Small intestine (tissue), 7 donors: ENCODE measurements around the gene ABCA12. TPM values are rescaled to one million over a fixed set of nuclear protein-coding genes. Genes with fewer than 3 reads are reported as not detected.

Experiments
- DNase-seq, 2 donors: peaks; one replicate each; pipeline versions ENCODE4 v3.0.0 to v3.0.0-alpha.2; 2013
- FAIRE-seq: peaks from 2 replicates; lab custom pipeline; 2012; peaks lifted over from hg19 to GRCh38; lab: Jason Lieb, UNC
- H3K27ac ChIP-seq, 3 donors: one replicate each; pipeline ENCODE4 v1.5.1; 2013; ENCODE audit warnings: low read length in 2 of 3, mild to moderate bottlenecking in 2 of 3, control low read depth in 1 of 3, inconsistent platforms in 1 of 3, low read depth in 1 of 3, moderate library complexity in 1 of 3
- H3K27me3 ChIP-seq, 3 donors: one replicate each; pipeline ENCODE4 v1.6.1; 2013; ENCODE audit warnings: low read length in 3 of 3, inconsistent platforms in 1 of 3; ENCODE audit not compliant: control insufficient read depth in 3 of 3, insufficient read depth in 3 of 3
- H3K36me3 ChIP-seq, 3 donors: one replicate each; pipeline ENCODE4 v1.6.1; 2013; ENCODE audit warnings: low read length in 3 of 3, inconsistent platforms in 1 of 3, low read depth in 1 of 3, mild to moderate bottlenecking in 1 of 3, moderate library complexity in 1 of 3; ENCODE audit not compliant: control insufficient read depth in 3 of 3, insufficient read depth in 2 of 3
- H3K4me1 ChIP-seq, 3 donors: one replicate each; pipeline ENCODE4 v1.6.1; 2013; ENCODE audit warnings: low read length in 2 of 3, inconsistent platforms in 1 of 3, low read depth in 1 of 3, mild to moderate bottlenecking in 1 of 3, moderate library complexity in 1 of 3; ENCODE audit not compliant: control insufficient read depth in 3 of 3, insufficient read depth in 2 of 3
- H3K4me3 ChIP-seq, 3 donors: one replicate each; pipeline ENCODE4 v1.5.1; 2013; ENCODE audit warnings: low read length in 3 of 3, control low read depth in 1 of 3, inconsistent platforms in 1 of 3, low read depth in 1 of 3, mild to moderate bottlenecking in 1 of 3, moderate library complexity in 1 of 3
- H3K9me3 ChIP-seq, 2 donors: one replicate each; pipeline ENCODE4 v1.6.1; 2013; ENCODE audit warnings: low read depth in 1 of 2, low read length in 1 of 2; ENCODE audit not compliant: control insufficient read depth in 2 of 2, insufficient read depth in 1 of 2
- WGBS, 3 donors: extraction: QIAGEN DNeasy Blood & Tissue Kit; methylation state at CpG; one replicate each; pipeline ENCODE4 v1.1.7; 2013; 5-methylcytosine and 5-hydroxymethylcytosine counted together
- polyA plus RNA-seq, 4 donors: library from polyadenylated mRNA; stranded (reverse) in 3 of 4; unstranded in 1 of 4; fragments of 200-250 nt in 3 of 4; fragments of 120-200 nt in 1 of 4; gene quantifications; one replicate each; pipeline versions ENCODE4 v1.2.1 to v1.2.3, GENCODE V29; 2013
- donor health status: healthy with polysubstance abuse.
- donor health status: control.
- donor health status: control.
- donor health status: Bipolar disorder and iron deficiency.
- donor health status: healthy.

ABCA12 gene
- polyA plus RNA-seq, 4 donors: under 0.01 to 0.03 TPM; not detected in 2

DNA sequence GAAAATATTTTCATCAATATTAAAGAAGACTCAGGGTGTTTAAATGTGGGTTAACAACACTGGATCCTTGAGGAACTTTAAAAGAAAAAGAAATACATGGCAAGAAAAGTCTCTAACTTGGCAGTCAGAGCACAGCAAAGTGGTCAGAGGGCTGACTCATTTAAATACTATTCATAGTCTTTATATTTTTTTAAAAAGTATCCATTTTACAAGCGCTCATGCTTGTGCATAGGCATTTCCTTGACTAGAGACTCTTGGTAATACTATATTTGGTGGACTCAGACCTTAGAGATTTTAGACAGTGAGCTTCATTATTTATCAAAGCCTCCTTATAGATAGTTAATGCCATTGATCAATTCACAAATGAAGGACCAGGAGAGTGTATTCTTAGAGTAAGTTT is 110.2 kb downstream of the ABCA12 start:
- Histone ChIP-seq H3K36me3 (no peaks in the 10 kb centered on the region), H3K27ac (no peak overlapping the region), H3K9me3 (no peaks in the 10 kb centered on the region), H3K27me3 (no peaks in the 10 kb centered on the region), H3K4me3 (no peak overlapping the region), H3K4me1 (no peaks in the 10 kb centered on the region)
- 77 to 86% (median 85%) methylated on average over 1 of the region's 1 CpG for WGBS, 3 donors
- FAIRE-seq (no peak), DNase-seq (no peak)

GRCh38 chr2:215027779-215028178 is 110.6 kb downstream of the ABCA12 start:
- WGBS, 3 donors: 46 to 51% (median 47%) methylated on average over 2 of the region's 2 CpGs
- no peak for FAIRE-seq

GRCh38 chr2:215022910-215023309 is 115.5 kb downstream of the ABCA12 start:
- Histone ChIP-seq H3K4me1 (no peaks in the 10 kb centered on the region), H3K4me3 (no peak overlapping the region), H3K9me3 (no peaks in the 10 kb centered on the region), H3K27me3 (no peaks in the 10 kb centered on the region), H3K27ac (no peak overlapping the region), H3K36me3 (no peaks in the 10 kb centered on the region)
- WGBS, 3 donors: 81 to 92% (median 89%) methylated on average over 2 of the region's 2 CpGs
- DNase-seq: no peak
- FAIRE-seq: no peak

More at GRCh38 chr2:215027779-215028178, 110.6 kb downstream of the ABCA12 start:
- DNase-seq: no peak
- no peaks in the 10 kb centered on the region for H3K36me3 ChIP-seq
- H3K4me1 ChIP-seq: no peaks in the 10 kb centered on the region
- no peak overlapping the region for H3K4me3 ChIP-seq
- H3K27me3 ChIP-seq: no peaks in the 10 kb centered on the region
- no peaks in the 10 kb centered on the region for H3K9me3 ChIP-seq
- no peak overlapping the region for H3K27ac ChIP-seq

GRCh38 chr2:215022418-215022817 is 116.0 kb downstream of the ABCA12 start:
- H3K36me3 ChIP-seq: no peaks in the 10 kb centered on the region
- FAIRE-seq (no peak), DNase-seq (no peak)
- H3K4me3 ChIP-seq: no peak overlapping the region
- no peaks in the 10 kb centered on the region for H3K27me3 ChIP-seq
- H3K27ac ChIP-seq: no peak overlapping the region
- WGBS, 3 donors: 50 to 55% (median 51%) methylated on average over 3 of the region's 3 CpGs
- H3K4me1 ChIP-seq: no peaks in the 10 kb centered on the region
- no peaks in the 10 kb centered on the region for H3K9me3 ChIP-seq

DNA sequence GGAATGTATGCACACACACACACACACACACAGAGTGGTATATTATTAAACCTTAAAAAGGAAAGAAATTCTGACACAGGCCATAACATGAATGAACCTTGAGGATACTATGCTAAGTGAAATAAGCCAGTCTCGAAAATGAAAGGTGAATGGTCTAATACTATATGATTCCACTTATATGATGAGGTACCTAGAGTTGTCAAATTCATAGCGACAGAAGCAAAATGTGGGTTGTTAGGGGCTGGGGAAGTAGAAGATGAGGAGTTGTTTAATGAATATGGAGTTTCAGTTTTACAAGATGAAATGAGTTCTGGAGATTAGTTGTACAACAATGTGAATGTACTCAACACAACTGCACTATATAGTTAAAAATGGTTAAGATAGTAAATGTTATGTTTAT is 118.1 kb downstream of the ABCA12 start:
- no peak for FAIRE-seq
- no peaks in the 10 kb centered on the region for H3K9me3 ChIP-seq
- H3K4me1 ChIP-seq: no peaks in the 10 kb centered on the region
- no peaks in the 10 kb centered on the region for H3K36me3 ChIP-seq
- no peak for DNase-seq
- H3K4me3 ChIP-seq: no peak overlapping the region
- no peaks in the 10 kb centered on the region for H3K27me3 ChIP-seq
- WGBS, 3 donors: 35 to 44% (median 38%) methylated on average over 2 of the region's 2 CpGs
- no peak overlapping the region for H3K27ac ChIP-seq

GRCh38 chr2:215019521-215020145 is 118.8 kb downstream of the ABCA12 start:
- H3K27ac ChIP-seq: no peak overlapping the region
- H3K36me3 ChIP-seq: no peaks in the 10 kb centered on the region
- WGBS, 3 donors: 80 to 88% (median 86%) methylated on average over 8 of the region's 8 CpGs
- no peaks in the 10 kb centered on the region for H3K4me1 ChIP-seq
- no peak for DNase-seq
- no peak overlapping the region for H3K4me3 ChIP-seq
- no peaks in the 10 kb centered on the region for H3K9me3 ChIP-seq
- FAIRE-seq: no peak
- no peaks in the 10 kb centered on the region for H3K27me3 ChIP-seq

DNA sequence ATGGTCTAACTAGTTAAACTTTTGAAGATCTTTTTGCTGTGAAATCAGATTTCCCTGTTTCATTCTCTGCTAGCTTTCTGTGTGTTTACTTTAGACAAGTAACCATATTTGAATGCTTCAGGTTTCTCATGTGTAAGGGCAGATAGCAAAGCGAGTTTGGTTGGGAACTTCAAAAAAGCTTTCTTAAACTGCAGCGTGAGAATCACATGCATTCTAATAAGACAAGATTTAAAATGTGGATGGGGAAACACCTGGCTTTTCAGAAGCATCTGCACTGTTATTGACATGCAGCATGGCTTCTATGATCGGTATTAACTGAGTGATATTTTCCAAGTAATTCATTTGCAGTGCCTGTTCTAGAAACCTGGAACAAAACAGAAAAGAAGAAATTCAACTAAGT is 119.3 kb downstream of the ABCA12 start:
- Histone ChIP-seq H3K27ac (no peak overlapping the region), H3K27me3 (no peaks in the 10 kb centered on the region), H3K9me3 (no peaks in the 10 kb centered on the region), H3K4me1 (no peaks in the 10 kb centered on the region), H3K4me3 (no peak overlapping the region), H3K36me3 (no peaks in the 10 kb centered on the region)
- 63 to 81% (median 69%) methylated on average over 3 of the region's 3 CpGs for WGBS, 3 donors
- FAIRE-seq: no peak
- DNase-seq: no peak

- 85 to 90% (median 90%) methylated on average over 3 of the region's 3 CpGs for WGBS, 3 donors
- Histone ChIP-seq H3K4me1 (no peaks in the 10 kb centered on the region), H3K27me3 (no peaks in the 10 kb centered on the region), H3K9me3 (no peaks in the 10 kb centered on the region), H3K4me3 (no peak overlapping the region), H3K27ac (no peak overlapping the region), H3K36me3 (no peaks in the 10 kb centered on the region)
- no peak for FAIRE-seq
- DNase-seq: no peak
Measured at GRCh38 chr2:215015421-215015820, 123.0 kb downstream of the ABCA12 start.

DNA sequence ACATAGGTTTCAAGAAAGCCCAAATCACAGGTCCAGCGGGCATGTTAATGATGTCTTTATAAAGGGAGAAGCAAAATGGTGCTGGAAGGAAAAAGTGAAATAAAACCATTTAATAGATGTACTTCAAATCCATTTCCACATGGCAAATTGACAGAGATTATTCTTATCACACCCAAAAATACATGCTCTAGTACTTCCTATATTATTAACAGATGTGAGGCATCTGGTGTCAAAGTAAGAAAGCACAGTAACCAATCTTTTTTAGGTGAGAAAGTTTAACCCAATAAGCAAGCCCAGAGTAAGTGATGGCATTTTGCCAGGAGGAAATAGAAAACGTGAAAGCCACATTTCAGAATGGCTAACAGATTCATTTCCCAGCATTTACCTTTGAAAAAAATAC is 128.0 kb downstream of the ABCA12 start:
- Histone ChIP-seq H3K4me1 (no peaks in the 10 kb centered on the region), H3K36me3 (no peaks in the 10 kb centered on the region), H3K27me3 (no peaks in the 10 kb centered on the region), H3K4me3 (no peak overlapping the region), H3K9me3 (no peaks in the 10 kb centered on the region), H3K27ac (no peak overlapping the region)
- no peak for DNase-seq
- 44 to 54% (median 47%) methylated on average over 2 of the region's 2 CpGs for WGBS, 3 donors
- no peak for FAIRE-seq
